ENCODE data around the gene SHPK. TPM values are rescaled to one million over a fixed set of nuclear protein-coding genes. Genes with fewer than 3 reads are reported as not detected.

Gene SHPK
- total and polyA plus RNA-seq, 9 of the 15 experiments (the other 6 are each of a cell fraction or from before 2014, with no cell fraction given), result 2.5 to 16.3 (median 11.8) TPM

DNA sequence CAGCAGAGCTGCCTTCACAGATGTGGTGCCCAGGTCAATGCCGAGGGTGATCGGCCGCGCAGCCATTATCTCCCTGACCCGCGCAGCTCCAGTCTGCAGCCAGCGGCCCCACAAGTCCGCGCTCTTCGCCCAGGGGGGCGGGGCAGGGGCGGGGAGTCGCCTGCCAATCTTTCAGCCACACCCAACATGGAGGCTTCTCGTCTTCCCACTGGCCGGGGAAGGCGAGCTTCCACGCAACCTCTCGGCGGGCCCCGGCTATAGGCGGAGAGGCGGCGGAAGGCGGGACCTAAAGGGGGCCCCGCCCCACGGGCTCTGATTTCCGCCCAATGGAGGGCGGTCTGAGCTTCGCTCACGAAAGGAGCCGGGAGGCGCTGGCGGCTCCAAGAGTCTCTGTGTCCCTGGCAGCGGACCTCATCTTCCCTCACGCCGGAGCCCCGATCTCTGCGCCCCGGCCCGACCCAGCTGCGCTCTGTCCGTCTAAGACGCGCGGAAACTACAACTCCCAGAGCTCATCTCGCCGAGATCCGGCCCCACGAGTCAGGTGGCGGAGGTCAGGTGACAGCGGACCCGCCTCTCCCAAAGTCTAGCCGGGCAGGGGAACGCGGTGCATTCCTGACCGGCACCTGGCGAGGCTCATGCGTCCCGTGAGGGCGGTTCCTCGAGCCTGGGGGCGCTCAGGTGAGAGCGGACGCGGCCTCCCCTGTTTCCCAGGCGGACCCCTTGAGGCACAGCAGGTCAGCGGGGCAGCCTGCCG is at the start of gene SHPK, which contains the start of gene CTNS (continued):
- TF ChIP-seq, protein P1, sequence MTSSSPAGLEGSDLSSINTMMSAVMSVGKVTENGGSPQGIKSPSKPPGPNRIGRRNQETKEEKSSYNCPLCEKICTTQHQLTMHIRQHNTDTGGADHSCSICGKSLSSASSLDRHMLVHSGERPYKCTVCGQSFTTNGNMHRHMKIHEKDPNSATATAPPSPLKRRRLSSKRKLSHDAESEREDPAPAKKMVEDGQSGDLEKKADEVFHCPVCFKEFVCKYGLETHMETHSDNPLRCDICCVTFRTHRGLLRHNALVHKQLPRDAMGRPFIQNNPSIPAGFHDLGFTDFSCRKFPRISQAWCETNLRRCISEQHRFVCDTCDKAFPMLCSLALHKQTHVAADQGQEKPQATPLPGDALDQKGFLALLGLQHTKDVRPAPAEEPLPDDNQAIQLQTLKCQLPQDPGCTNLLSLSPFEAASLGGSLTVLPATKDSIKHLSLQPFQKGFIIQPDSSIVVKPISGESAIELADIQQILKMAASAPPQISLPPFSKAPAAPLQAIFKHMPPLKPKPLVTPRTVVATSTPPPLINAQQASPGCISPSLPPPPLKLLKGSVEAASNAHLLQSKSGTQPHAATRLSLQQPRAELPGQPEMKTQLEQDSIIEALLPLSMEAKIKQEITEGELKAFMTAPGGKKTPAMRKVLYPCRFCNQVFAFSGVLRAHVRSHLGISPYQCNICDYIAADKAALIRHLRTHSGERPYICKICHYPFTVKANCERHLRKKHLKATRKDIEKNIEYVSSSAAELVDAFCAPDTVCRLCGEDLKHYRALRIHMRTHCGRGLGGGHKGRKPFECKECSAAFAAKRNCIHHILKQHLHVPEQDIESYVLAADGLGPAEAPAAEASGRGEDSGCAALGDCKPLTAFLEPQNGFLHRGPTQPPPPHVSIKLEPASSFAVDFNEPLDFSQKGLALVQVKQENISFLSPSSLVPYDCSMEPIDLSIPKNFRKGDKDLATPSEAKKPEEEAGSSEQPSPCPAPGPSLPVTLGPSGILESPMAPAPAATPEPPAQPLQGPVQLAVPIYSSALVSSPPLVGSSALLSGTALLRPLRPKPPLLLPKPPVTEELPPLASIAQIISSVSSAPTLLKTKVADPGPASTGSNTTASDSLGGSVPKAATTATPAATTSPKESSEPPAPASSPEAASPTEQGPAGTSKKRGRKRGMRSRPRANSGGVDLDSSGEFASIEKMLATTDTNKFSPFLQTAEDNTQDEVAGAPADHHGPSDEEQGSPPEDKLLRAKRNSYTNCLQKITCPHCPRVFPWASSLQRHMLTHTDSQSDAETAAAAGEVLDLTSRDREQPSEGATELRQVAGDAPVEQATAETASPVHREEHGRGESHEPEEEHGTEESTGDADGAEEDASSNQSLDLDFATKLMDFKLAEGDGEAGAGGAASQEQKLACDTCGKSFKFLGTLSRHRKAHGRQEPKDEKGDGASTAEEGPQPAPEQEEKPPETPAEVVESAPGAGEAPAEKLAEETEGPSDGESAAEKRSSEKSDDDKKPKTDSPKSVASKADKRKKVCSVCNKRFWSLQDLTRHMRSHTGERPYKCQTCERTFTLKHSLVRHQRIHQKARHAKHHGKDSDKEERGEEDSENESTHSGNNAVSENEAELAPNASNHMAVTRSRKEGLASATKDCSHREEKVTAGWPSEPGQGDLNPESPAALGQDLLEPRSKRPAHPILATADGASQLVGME (CRISPR knock-in tag; IDR thresholded peaks at IDR 0.05), result no peak
- TF ChIP-seq TRIM25 (IDR thresholded peaks at IDR 0.05; ENCODE audit: borderline replicate concordance), result no peak
- TF ChIP-seq ZNF140 (CRISPR knock-in tag; IDR thresholded peaks at IDR 0.05), result no peak
- no peak for TF ChIP-seq ZSCAN29 (IDR thresholded peaks at IDR 0.05)
- no peak for TF ChIP-seq SREBF1 (IDR thresholded peaks at IDR 0.05; ENCODE audit: borderline replicate concordance, low read depth, low read length)
- TF ChIP-seq STAT6 (CRISPR knock-in tag; IDR thresholded peaks at IDR 0.05), result no peak
- no peak for TF ChIP-seq ZNF253 (CRISPR knock-in tag; conservative IDR thresholded peaks at IDR 0.05)
- TF ChIP-seq ZNF79 (CRISPR knock-in tag; IDR thresholded peaks at IDR 0.05; ENCODE audit: low read depth), result no peak
- no peak for TF ChIP-seq COPS2 (conservative IDR thresholded peaks at IDR 0.05)
- no peak for TF ChIP-seq GATA2 (CRISPR knock-in tag; IDR thresholded peaks at IDR 0.05)
- no peak for TF ChIP-seq NR1H2 (CRISPR knock-in tag; IDR thresholded peaks at IDR 0.05)
- TF ChIP-seq POLR3G (IDR thresholded peaks at IDR 0.05; ENCODE audit: extremely low read depth, insufficient read length, insufficient replicate concordance), result no peak
- no peak for TF ChIP-seq ARID2 (IDR thresholded peaks at IDR 0.05)
- TF ChIP-seq ZNF324 (CRISPR knock-in tag; IDR thresholded peaks at IDR 0.05), result no peak
- TF ChIP-seq SOX6 (IDR thresholded peaks at IDR 0.05), result no peak
- no peak for TF ChIP-seq ZFX (CRISPR knock-in tag; IDR thresholded peaks at IDR 0.05)
- TF ChIP-seq HDAC1 (IDR thresholded peaks at IDR 0.05), result peak in 1 of 2 experiments; percentile 92; a peak in 2 of 4 replicates

Data from K562 (cell line).